ENCODE data around the gene TTC33. TPM values are rescaled to one million over a fixed set of nuclear protein-coding genes. Genes with fewer than 3 reads are reported as not detected.

TTC33 gene
- total RNA-seq, 4 donors from 2014 or later: 6.4 to 67.3 (median 17.4) TPM

- no peak for DNase-seq
- whole genome bisulfite sequencing, 2 donors (ENCODE audit: low coverage in 1 of 2): 97 to 100% methylated on average over 1 to 4 of the region's 5 CpGs
- intact Hi-C loops (cut with DNase I; ENCODE audit: low total_unique reads) (no loop called here), in situ Hi-C loops (cut with MboI; ENCODE audit: low pct_ligation_motif_present in 1 of 4, low pct_unique_long_range_greater_than_20kb in 1 of 4, low sequenced_read_pairs in 3 of 4) (no loop called here)
- Histone ChIP-seq H3K27ac (peak overlapping the region in 2 of 4 donors; percentile 7 to 19), H3K9me3 (peaks cover 16 to 19% of the 10 kb centered on the region in 2 donors), H3K27me3 (no peaks in the 10 kb centered on the region), H3K36me3 (peaks cover 0 to 9% (median 0%) of the 10 kb centered on the region in 4 donors), H3K4me3 (no peak overlapping the region), H3K4me1 (peaks cover 0 to 9% (median 3%) of the 10 kb centered on the region in 4 donors)
- TF ChIP-seq POLR2A (IDR thresholded peaks at IDR 0.05): no peak
- TF ChIP-seq EP300 (IDR thresholded peaks at IDR 0.05; ENCODE audit: low read depth): no peak
- no peak for TF ChIP-seq POLR2AphosphoS5 (IDR thresholded peaks at IDR 0.05)
- no peak for TF ChIP-seq CTCF (IDR thresholded peaks at IDR 0.05)
These were observed 55.5 kb downstream of the TTC33 start for GRCh38 chr5:40700116-40700782.

- in situ Hi-C loops (cut with MboI; ENCODE audit: low pct_ligation_motif_present in 1 of 4, low pct_unique_long_range_greater_than_20kb in 1 of 4, low sequenced_read_pairs in 3 of 4): loop anchor here in 2 of 4 donors (10.0 to 25.0 kb wide), 2 partner anchors 307 to 750 kb away; no protein-coding TSS in a partner anchor
These were observed 61.3 kb downstream of the TTC33 start for GRCh38 chr5:40694433-40694832.

GRCh38 chr5:40691894-40692293, 63.9 kb downstream of the TTC33 start:
- no peak for DNase-seq
- H3K4me1 ChIP-seq: peaks cover 0 to 34% (median 21%) of the 10 kb centered on the region in 4 donors
- 99% methylated on average over 9 of the region's 9 CpGs; no CpG with 5 or more reads in 1 of the 2 donors for WGBS, 2 donors (ENCODE audit: low coverage in 1 of 2)
- TF ChIP-seq EP300 (IDR thresholded peaks at IDR 0.05; ENCODE audit: low read depth) (no peak), POLR2A (IDR thresholded peaks at IDR 0.05) (no peak), CTCF (IDR thresholded peaks at IDR 0.05) (no peak), POLR2AphosphoS5 (IDR thresholded peaks at IDR 0.05) (no peak)
- H3K4me3 ChIP-seq: no peak overlapping the region
- in situ Hi-C loops (cut with MboI; ENCODE audit: low pct_ligation_motif_present in 1 of 4, low pct_unique_long_range_greater_than_20kb in 1 of 4, low sequenced_read_pairs in 3 of 4): loop anchor here in 2 of 4 donors (10.0 to 25.0 kb wide), 2 partner anchors 305 to 747 kb away; no protein-coding TSS in a partner anchor
- no peaks in the 10 kb centered on the region for H3K9me3 ChIP-seq
- peaks cover 0 to 11% (median 5%) of the 10 kb centered on the region in 4 donors for H3K36me3 ChIP-seq
- no peak overlapping the region for H3K27ac ChIP-seq
- intact Hi-C loops (cut with DNase I; ENCODE audit: low total_unique reads): no loop called here
- H3K27me3 ChIP-seq: no peaks in the 10 kb centered on the region

More at GRCh38 chr5:40694433-40694832, 61.3 kb downstream of the TTC33 start:
- no peaks in the 10 kb centered on the region for H3K27me3 ChIP-seq
- no peak for DNase-seq
- H3K27ac ChIP-seq: no peak overlapping the region
- H3K4me3 ChIP-seq: no peak overlapping the region
- intact Hi-C loops (cut with DNase I; ENCODE audit: low total_unique reads): no loop called here
- H3K9me3 ChIP-seq: no peaks in the 10 kb centered on the region
- peaks cover 0 to 11% (median 5%) of the 10 kb centered on the region in 4 donors for H3K36me3 ChIP-seq
- TF ChIP-seq CTCF (IDR thresholded peaks at IDR 0.05) (no peak), POLR2A (IDR thresholded peaks at IDR 0.05) (no peak), EP300 (IDR thresholded peaks at IDR 0.05; ENCODE audit: low read depth) (no peak), POLR2AphosphoS5 (IDR thresholded peaks at IDR 0.05) (no peak)
- peaks cover 0 to 10% (median 6%) of the 10 kb centered on the region in 4 donors for H3K4me1 ChIP-seq

- peaks cover 0 to 16% (median 5%) of the 10 kb centered on the region in 4 donors for H3K36me3 ChIP-seq
- peaks cover 0 to 50% (median 28%) of the 10 kb centered on the region in 4 donors for H3K4me1 ChIP-seq
- in situ Hi-C loops (cut with MboI; ENCODE audit: low pct_ligation_motif_present in 1 of 4, low pct_unique_long_range_greater_than_20kb in 1 of 4, low sequenced_read_pairs in 3 of 4): loop anchor here in 2 of 4 donors (10.0 to 25.0 kb wide), 2 partner anchors 303 to 745 kb away; no protein-coding TSS in a partner anchor
These were observed 65.5 kb downstream of the TTC33 start for GRCh38 chr5:40690267-40690666.

More at GRCh38 chr5:40690267-40690666, 65.5 kb downstream of the TTC33 start:
- H3K27ac ChIP-seq: peak overlapping the region in 3 of 4 donors; percentile 31 to 94 (median 64)
- WGBS, 2 donors (ENCODE audit: low coverage in 1 of 2): 35 to 56% methylated on average over 2 to 3 of the region's 3 CpGs
- H3K27me3 ChIP-seq: no peaks in the 10 kb centered on the region
- no peak for TF ChIP-seq CTCF (IDR thresholded peaks at IDR 0.05)
- H3K4me3 ChIP-seq: no peak overlapping the region
- intact Hi-C loops (cut with DNase I; ENCODE audit: low total_unique reads): no loop called here
- no peaks in the 10 kb centered on the region for H3K9me3 ChIP-seq
- no peak for DNase-seq
